Central memory CD8-positive, alpha-beta T cell (primary cell): ENCODE results near the gene TSPYL4.

Experiments used
- ATAC-seq: fragments of 150-1000 bp; cut with Tn5 transposase; replicated peaks from 2 replicates; pipeline ENCODE4 v1.10.0; 2022; ENCODE audit warnings: mild to moderate bottlenecking, moderate FRiP score, moderate number of reproducible peaks; ENCODE audit not compliant: poor library complexity, severe bottlenecking; ENCODE audit errors: extremely low read depth
- DNase-seq, 2 donors: peaks; one replicate each; pipeline ENCODE4 v3.0.0; 2021; ENCODE audit warnings: low spot score in 2 of 2
- H3K27ac Mint-ChIP-seq: one replicate; pipeline ENCODE4 v1.8.0; 2022; ENCODE audit warnings: low read depth, mild to moderate bottlenecking, moderate library complexity, mixed read lengths
- H3K27me3 Mint-ChIP-seq: one replicate; pipeline ENCODE4 v1.8.0; 2022; ENCODE audit warnings: mixed read lengths
- H3K36me3 Mint-ChIP-seq: one replicate; pipeline ENCODE4 v1.8.0; 2022; ENCODE audit warnings: mild to moderate bottlenecking, moderate library complexity, mixed read lengths; ENCODE audit not compliant: insufficient read depth
- H3K4me1 Mint-ChIP-seq: one replicate; pipeline ENCODE4 v1.8.0; 2022; ENCODE audit warnings: mixed read lengths
- H3K4me3 Mint-ChIP-seq: one replicate; pipeline ENCODE4 v1.8.0; 2022; ENCODE audit warnings: mild to moderate bottlenecking, moderate library complexity, mixed read lengths
- H3K9me3 Mint-ChIP-seq: one replicate; pipeline ENCODE4 v1.8.0; 2022; ENCODE audit warnings: mixed read lengths

TSPYL4 gene

GRCh38 chr6:116283191-116283590 is 29.3 kb upstream of the TSPYL4 start:
- H3K9me3 Mint-ChIP-seq, result no peaks in the 10 kb centered on the region
- H3K27me3 Mint-ChIP-seq, result no peaks in the 10 kb centered on the region
- peaks cover 21% of the 10 kb centered on the region for H3K4me1 Mint-ChIP-seq
- no peak for DNase-seq
- peaks cover 19% of the 10 kb centered on the region for H3K36me3 Mint-ChIP-seq
- no peak for ATAC-seq
- no peak overlapping the region for H3K27ac Mint-ChIP-seq
- H3K4me3 Mint-ChIP-seq, result no peak overlapping the region

DNA sequence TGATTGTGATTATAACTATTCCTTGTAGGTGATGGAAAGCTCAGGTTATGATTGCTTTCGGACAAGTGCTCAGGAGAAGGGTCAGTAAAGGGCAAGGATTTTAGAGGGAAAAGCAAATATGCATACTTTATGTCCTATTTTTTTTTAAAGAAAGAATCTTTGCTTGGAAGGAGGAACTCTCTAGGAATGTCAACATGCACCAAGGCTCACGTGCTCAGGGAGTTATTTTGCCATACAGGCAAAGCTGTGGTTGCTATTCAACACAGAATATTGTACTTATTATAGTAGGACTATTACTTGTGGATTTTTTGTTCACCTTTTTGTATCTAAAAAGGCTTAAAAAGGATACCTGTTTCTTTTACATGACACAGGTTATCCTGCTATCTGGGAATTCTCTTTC is 28.8 kb upstream of the TSPYL4 start:
- DNase-seq, result no peak
- Mint-ChIP-seq H3K4me3 (no peak overlapping the region), H3K27ac (no peak overlapping the region), H3K9me3 (no peaks in the 10 kb centered on the region), H3K27me3 (no peaks in the 10 kb centered on the region), H3K36me3 (peaks cover 21% of the 10 kb centered on the region), H3K4me1 (peaks cover 25% of the 10 kb centered on the region)
- ATAC-seq, result no peak

DNA sequence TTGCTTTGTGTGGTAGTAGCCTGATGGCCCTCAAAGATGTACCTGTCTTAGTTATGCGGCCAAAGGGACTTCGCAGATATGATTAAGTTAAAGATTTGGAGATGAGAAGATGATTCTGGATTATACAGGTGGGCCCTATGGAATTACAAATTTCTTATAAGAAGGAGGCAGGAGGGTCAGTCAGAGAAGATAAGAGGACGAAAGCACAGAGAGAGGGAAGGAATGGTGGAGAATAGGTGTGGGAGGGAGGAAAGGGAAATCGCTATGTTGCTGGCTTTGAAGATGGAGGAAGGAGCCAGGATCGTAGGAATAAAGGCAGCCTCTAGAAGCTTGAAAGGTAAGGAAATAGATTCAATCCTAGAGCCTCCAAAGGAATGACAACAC is 27.1 kb upstream of the TSPYL4 start:
- no peak for DNase-seq
- Mint-ChIP-seq H3K27me3 (no peaks in the 10 kb centered on the region), H3K4me3 (peak overlapping the region; percentile 89), H3K9me3 (no peaks in the 10 kb centered on the region), H3K4me1 (peaks cover 42% of the 10 kb centered on the region), H3K27ac (peak overlapping the region; percentile 98), H3K36me3 (peaks cover 36% of the 10 kb centered on the region)
- no peak for ATAC-seq

DNA sequence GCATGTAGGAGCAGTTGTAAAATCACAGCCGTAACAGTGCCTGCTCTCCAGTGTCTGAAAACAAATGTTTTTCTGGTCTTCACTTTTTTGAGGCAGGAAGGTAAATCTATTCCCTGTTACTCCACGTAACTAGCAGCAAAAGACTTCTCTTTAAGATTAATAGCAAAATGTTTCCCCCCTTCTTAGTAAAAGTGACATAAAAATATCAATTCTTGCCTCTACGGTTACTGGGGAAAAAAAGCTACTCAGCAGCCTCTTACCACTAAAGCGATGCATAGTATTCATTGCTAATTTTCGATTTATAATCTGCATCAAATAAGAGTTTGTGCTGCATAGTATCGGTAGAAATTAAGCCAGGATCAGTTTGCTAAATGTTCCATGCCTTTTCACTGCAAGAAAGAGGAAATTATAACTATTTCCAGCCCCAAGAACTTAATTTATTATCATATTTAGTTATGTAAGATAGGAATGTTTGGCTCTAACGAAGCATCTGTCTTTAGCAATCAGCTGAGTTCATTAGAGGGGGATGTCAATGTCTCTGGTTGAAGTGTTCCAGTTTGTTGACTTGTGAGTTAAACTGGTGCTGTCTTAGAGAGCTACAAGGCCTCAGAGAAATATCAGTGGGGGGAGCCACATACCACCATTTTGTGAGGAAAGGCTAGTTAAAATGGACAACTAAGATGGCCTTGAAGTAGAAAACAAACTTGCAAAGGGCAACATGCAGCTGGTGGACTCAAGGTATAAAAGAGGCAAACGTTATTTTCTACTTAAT is 26.5 kb upstream of the TSPYL4 start:
- H3K27me3 Mint-ChIP-seq, result no peaks in the 10 kb centered on the region
- no peak for DNase-seq
- H3K4me3 Mint-ChIP-seq, result peak overlapping the region; percentile 89
- H3K9me3 Mint-ChIP-seq, result no peaks in the 10 kb centered on the region
- ATAC-seq, result no peak
- peaks cover 42% of the 10 kb centered on the region for H3K36me3 Mint-ChIP-seq
- H3K27ac Mint-ChIP-seq, result peak overlapping the region; percentile 98
- peaks cover 48% of the 10 kb centered on the region for H3K4me1 Mint-ChIP-seq

GRCh38 chr6:116279232-116280160 is 25.6 kb upstream of the TSPYL4 start, which contains the start of gene TSPYL1:
TSPYL1 (minus strand) TSS chr6:116279930; CDS start chr6:116279830, 100 bp downstream.
- peak within 1 kb of the TSS; percentile 98 for H3K27ac Mint-ChIP-seq
- peak within 1 kb of the TSS; percentile 89 for H3K4me3 Mint-ChIP-seq
- peak; percentile 88 to 93 for DNase-seq
- H3K36me3 Mint-ChIP-seq, result peaks cover 48% of the 10 kb centered on the region
- no peaks in the 10 kb centered on the region for H3K27me3 Mint-ChIP-seq
- peaks cover 53% of the 10 kb centered on the region for H3K4me1 Mint-ChIP-seq
- peak; percentile 88 for ATAC-seq
- H3K9me3 Mint-ChIP-seq, result no peaks in the 10 kb centered on the region

DNA sequence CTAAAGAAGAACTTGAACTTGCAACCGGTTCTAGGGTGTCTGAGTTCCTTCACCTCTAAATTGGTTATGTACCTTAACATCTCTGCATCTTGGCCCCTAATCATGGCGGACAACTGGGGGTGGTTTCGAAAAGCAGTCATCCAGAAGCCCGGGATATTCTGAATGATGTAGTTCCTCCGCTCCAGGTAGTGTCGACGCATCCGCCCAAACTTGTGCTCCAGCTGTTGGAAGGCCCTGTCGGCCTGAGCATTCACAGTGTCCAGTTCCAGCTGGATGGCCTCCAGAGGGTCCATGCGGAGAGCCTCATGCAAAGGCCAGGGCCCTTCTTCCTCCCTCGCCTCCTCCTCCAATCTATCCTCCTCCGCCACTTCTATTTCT is 25.0 kb upstream of the TSPYL4 start:
- Mint-ChIP-seq H3K27ac (peak overlapping the region; percentile 98), H3K36me3 (peaks cover 55% of the 10 kb centered on the region), H3K9me3 (no peaks in the 10 kb centered on the region), H3K4me3 (peak overlapping the region; percentile 89), H3K4me1 (peaks cover 53% of the 10 kb centered on the region), H3K27me3 (no peaks in the 10 kb centered on the region)
- no peak for DNase-seq
- no peak for ATAC-seq

- H3K4me1 Mint-ChIP-seq, result peaks cover 54% of the 10 kb centered on the region
Measured at GRCh38 chr6:116278481-116278829, 24.6 kb upstream of the TSPYL4 start.

DNA sequence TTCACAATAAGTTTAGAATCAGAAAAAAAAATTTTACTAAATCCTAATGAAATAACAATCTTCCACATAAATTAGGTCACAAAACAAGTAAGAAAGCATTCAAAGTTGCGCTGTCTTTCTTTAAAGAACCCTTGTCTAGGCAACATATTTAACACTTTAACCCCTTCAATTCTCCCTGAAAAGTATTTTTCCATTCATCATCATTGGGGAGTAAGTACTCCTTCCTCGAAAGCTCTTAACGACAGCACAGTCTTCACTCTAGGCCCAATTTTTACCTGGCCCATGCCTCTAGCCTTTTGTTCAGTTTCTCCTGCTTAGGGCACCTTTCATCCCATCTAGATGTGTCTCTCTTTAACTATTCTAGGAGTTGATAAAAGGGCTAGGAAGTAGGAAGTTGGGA is 23.2 kb upstream of the TSPYL4 start:
- no peaks in the 10 kb centered on the region for H3K27me3 Mint-ChIP-seq
- peaks cover 68% of the 10 kb centered on the region for H3K36me3 Mint-ChIP-seq
- ATAC-seq (no peak), DNase-seq (no peak)
- H3K4me3 Mint-ChIP-seq, result peak overlapping the region; percentile 89
- peaks cover 64% of the 10 kb centered on the region for H3K4me1 Mint-ChIP-seq
- peak overlapping the region; percentile 98 for H3K27ac Mint-ChIP-seq
- no peaks in the 10 kb centered on the region for H3K9me3 Mint-ChIP-seq

More at GRCh38 chr6:116278481-116278829, 24.6 kb upstream of the TSPYL4 start:
- peak overlapping the region; percentile 89 for H3K4me3 Mint-ChIP-seq
- ATAC-seq (no peak), DNase-seq (no peak)
- no peaks in the 10 kb centered on the region for H3K9me3 Mint-ChIP-seq
- H3K27me3 Mint-ChIP-seq, result no peaks in the 10 kb centered on the region
- peak overlapping the region; percentile 98 for H3K27ac Mint-ChIP-seq
- peaks cover 59% of the 10 kb centered on the region for H3K36me3 Mint-ChIP-seq

DNA sequence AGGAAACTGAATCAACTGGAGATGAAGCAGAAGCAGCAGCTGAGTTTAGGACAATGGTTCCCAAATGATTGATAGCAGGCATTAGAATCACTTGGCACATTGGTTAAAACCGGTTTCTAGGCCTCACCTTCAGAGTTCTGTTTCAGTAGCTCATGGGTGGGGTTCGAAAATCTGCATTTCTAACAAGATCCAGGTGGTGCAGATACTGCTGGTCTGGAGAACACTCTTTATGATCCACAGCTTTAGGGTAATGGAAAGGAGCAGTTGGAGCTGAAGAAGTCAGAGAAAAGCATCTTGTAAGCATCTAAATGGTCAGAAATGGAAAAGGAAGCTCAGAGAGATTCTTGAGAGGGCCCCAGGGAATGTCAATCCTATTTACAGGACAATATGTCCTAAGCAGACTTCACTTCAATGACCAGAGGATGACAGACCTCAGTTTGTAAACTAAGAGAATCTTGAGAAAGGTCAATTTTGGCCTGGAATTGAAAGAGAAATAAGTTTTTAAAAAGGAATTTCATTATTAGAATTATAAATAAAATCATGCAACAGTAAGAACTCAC is 17.4 kb upstream of the TSPYL4 start:
- Mint-ChIP-seq H3K27ac (no peak overlapping the region), H3K9me3 (no peaks in the 10 kb centered on the region), H3K4me3 (no peak overlapping the region), H3K27me3 (no peaks in the 10 kb centered on the region), H3K4me1 (peaks cover 42% of the 10 kb centered on the region), H3K36me3 (peaks cover 43% of the 10 kb centered on the region)
- ATAC-seq (no peak), DNase-seq (no peak)

DNA sequence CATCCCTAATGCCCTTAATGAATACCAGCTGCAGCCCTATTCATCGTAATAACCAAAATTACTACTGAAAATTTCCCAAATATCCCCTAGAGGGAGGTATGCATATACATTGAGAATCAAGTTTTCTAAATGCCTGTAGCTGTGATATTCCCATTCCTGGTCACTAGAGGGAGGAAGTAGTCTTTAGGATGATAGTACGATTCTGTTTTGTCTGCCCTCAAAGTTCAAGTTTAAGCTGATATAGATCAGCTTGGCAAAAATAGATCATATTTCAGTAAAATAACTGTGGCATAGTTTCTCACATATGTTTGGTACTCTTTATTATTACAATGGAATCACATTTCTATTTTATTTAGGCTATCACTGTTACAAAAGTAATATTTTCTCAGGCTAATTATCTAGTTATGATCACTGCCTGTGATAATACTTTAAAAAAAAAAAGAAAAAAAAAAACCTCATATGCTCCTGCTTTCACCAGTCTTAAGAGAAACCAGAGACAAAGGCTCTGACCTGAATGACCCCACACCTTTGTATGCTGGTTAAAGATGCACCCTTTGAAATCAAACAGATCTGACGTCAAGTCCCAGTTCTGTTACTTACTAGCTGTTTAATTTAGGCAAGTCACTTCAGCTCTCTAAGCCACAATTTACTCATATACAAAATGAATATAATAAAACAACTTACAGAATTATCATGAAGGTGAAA is 14.9 kb upstream of the TSPYL4 start:
- peaks cover 6% of the 10 kb centered on the region for H3K9me3 Mint-ChIP-seq
- ATAC-seq, result peak; percentile 64
- peaks cover 20% of the 10 kb centered on the region for H3K36me3 Mint-ChIP-seq
- peaks cover 35% of the 10 kb centered on the region for H3K4me1 Mint-ChIP-seq
- H3K4me3 Mint-ChIP-seq, result no peak overlapping the region
- no peak for DNase-seq
- peak overlapping the region; percentile 26 for H3K27ac Mint-ChIP-seq
- H3K27me3 Mint-ChIP-seq, result no peaks in the 10 kb centered on the region

DNA sequence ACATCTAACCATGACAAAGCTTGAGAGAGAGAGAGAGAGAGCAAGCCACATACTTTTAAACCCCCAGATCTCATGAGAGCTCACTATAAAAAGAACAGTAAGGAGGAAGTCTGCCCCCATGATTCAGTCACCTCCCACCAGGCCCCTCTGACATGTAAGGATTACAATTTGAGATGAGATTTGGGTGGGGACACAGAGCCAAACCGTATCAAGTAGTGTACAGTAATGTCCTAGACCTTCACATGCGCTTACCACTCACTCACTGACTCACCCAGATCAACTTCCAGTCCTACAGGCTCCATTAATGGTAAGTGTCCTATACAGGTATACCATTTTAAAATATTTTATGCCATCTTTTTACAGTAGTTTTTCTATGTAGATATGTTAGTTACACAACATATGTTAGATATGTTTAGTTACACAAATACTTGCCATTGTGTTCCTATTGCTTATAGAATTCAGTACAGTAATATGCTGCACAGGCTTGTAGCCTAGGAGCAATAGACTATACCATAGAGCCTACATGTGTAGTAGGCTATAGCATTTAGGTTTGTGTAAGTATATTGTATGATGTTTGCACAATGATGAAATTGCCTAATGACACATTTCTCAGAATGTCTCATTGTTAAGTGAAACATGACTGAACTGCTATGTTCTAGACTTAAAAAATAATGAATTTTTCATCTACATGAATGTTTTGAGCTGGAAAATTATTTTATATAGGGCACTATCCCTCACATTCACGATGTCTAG is 14.1 kb upstream of the TSPYL4 start:
- Mint-ChIP-seq H3K27ac (peak overlapping the region; percentile 26), H3K4me3 (no peak overlapping the region), H3K4me1 (peaks cover 31% of the 10 kb centered on the region), H3K9me3 (peaks cover 10% of the 10 kb centered on the region), H3K27me3 (no peaks in the 10 kb centered on the region), H3K36me3 (peaks cover 13% of the 10 kb centered on the region)
- no peak for DNase-seq
- ATAC-seq, result no peak
